Activated CD8-positive, alpha-beta T cell treated with anti-CD3 and anti-CD28 coated beads for 36 hours (primary cell): ENCODE data around the gene DHRSX. TPM values are rescaled to one million over a fixed set of nuclear protein-coding genes. Genes with fewer than 3 reads are reported as not detected.
"Not testable (repeated sequence)": the region's sequence is repeated elsewhere in the genome, so short reads cannot be mapped to it uniquely, and the experiment has no call there.

ENCODE experiments used
- ATAC-seq: fragments of 200-7000 bp; cut with Tn5 transposase; one replicate; pipeline ENCODE4 v1.10.0; 2021; ENCODE audit warnings: mild to moderate bottlenecking, moderate library complexity
- CTCF ChIA-PET: fragments of 350-600 bp; sonication (Branson Sonifier 250); formaldehyde crosslinking; loops from one replicate; lab custom pipeline; 2021; ENCODE audit warnings: antibody characterized with exemption; lab: Charles Lee
- POLR2A ChIA-PET: fragments of 350-600 bp; sonication (Branson Sonifier 250); formaldehyde crosslinking; loops from one replicate; lab custom pipeline; 2021; ENCODE audit warnings: antibody characterized with exemption; lab: Charles Lee
- DNase-seq: peaks from one replicate; pipeline ENCODE4 v3.0.0-alpha.2; 2020
- H3K27ac Mint-ChIP-seq: one replicate; pipeline ENCODE4 v1.8.0; 2021; ENCODE audit warnings: mild to moderate bottlenecking, mixed read lengths
- H3K27me3 Mint-ChIP-seq: one replicate; pipeline ENCODE4 v1.8.0; 2021; ENCODE audit warnings: mixed read lengths
- H3K36me3 Mint-ChIP-seq: one replicate; pipeline ENCODE4 v1.8.0; 2021; ENCODE audit warnings: low read depth, mixed read lengths
- H3K4me1 Mint-ChIP-seq: one replicate; pipeline ENCODE4 v1.8.0; 2021; ENCODE audit warnings: low read depth, mixed read lengths
- H3K4me3 Mint-ChIP-seq: one replicate; pipeline ENCODE4 v1.8.0; 2021; ENCODE audit warnings: mild to moderate bottlenecking, moderate library complexity, mixed read lengths
- H3K9me3 Mint-ChIP-seq: one replicate; pipeline ENCODE4 v1.8.0; 2021; ENCODE audit warnings: mixed read lengths
- CTCF ChIP-seq: fragments of 200-600 bp; IDR thresholded peaks from one replicate; pipeline ENCODE4 v1.8.0; 2022; ENCODE audit warnings: antibody characterized with exemption, mild to moderate bottlenecking
- intact Hi-C: fragments of 100-400 bp; cut with micrococcal nuclease; formaldehyde crosslinking; loops from one replicate; pipeline ENCODE4 v1.10.0; 2022
- total RNA-seq, 2 experiments: library from RNA; stranded (reverse); gene quantifications; one replicate each; pipeline ENCODE4 v1.2.3, GENCODE V29; 2021

The DHRSX gene
- total RNA-seq, 2 experiments from 2014 or later = 19.7 to 22.0 TPM

GRCh38 chrX:2267890-2268289, 232.9 kb downstream of the DHRSX start:
- intact Hi-C loops = no loop called here
- DNase-seq (no peak), ATAC-seq (no peak)
- POLR2A ChIA-PET = no interaction called here
- peaks cover 35% of the 10 kb centered on the region for H3K36me3 Mint-ChIP-seq
- H3K4me1 Mint-ChIP-seq = no peaks in the 10 kb centered on the region
- no peaks in the 10 kb centered on the region for H3K27me3 Mint-ChIP-seq
- H3K9me3 Mint-ChIP-seq = peaks cover 1% of the 10 kb centered on the region
- no peak overlapping the region for H3K27ac Mint-ChIP-seq
- CTCF ChIA-PET = no interaction called here
- H3K4me3 Mint-ChIP-seq = no peak overlapping the region
- no peak for TF ChIP-seq CTCF

GRCh38 chrX:2266445-2267349, 234.1 kb downstream of the DHRSX start:
- DNase-seq = no peak
- intact Hi-C loops = no loop called here
- H3K27ac Mint-ChIP-seq = no peak overlapping the region
- no peaks in the 10 kb centered on the region for H3K4me1 Mint-ChIP-seq
- peaks cover 1% of the 10 kb centered on the region for H3K9me3 Mint-ChIP-seq
- no peak overlapping the region for H3K4me3 Mint-ChIP-seq
- ChIA-PET POLR2A (no interaction called here), CTCF (no interaction called here)
- H3K27me3 Mint-ChIP-seq = no peaks in the 10 kb centered on the region
- no peak for TF ChIP-seq CTCF
- peaks cover 32% of the 10 kb centered on the region for H3K36me3 Mint-ChIP-seq
- ATAC-seq = no peak

DNA sequence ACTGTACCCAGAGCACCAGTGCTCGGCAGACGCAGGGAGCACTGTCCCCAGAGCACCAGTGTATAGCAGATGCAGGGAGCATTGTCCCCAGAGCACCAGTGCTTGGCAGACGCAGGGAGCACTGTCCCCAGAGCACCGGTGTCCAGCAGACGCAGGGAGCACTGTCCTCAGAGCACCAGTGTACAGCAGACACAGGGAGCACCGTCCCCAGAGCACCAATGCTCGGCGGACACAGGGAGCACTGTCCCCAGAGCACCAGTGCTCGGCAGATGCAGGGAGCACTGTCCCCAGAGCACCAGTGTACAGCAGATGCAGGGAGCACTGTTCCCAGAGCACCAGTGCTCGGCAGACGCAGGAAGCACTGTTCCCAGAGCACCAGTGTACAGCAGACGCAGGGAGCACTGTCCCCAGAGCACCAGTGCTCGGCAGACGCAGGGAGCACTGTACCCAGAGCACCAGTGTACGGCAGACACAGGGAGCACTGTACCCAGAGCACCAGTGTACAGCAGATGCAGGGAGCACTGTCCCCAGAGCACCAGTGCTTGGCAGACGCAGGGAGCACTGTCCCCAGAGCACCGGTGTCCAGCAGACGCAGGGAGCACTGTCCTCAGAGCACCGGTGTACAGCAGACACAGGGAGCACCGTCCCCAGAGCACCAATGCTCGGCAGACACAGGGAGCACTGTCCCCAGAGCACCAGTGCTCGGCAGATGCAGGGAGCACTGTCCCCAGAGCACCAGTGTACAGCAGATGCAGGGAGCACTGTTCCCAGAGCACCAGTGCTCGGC, 234.9 kb downstream of the DHRSX start:
- H3K27ac Mint-ChIP-seq, DNase-seq, H3K9me3 Mint-ChIP-seq, H3K4me1 Mint-ChIP-seq, H3K27me3 Mint-ChIP-seq, intact Hi-C loops, ATAC-seq, CTCF ChIA-PET, H3K4me3 Mint-ChIP-seq, POLR2A ChIA-PET: not testable (repeated sequence)
- peaks cover 27% of the 10 kb centered on the region for H3K36me3 Mint-ChIP-seq

- no peak for DNase-seq
- ChIA-PET CTCF (no interaction called here), POLR2A (no interaction called here)
- peak; percentile 28 for ATAC-seq
- no peak overlapping the region for H3K4me3 Mint-ChIP-seq
- no peaks in the 10 kb centered on the region for H3K9me3 Mint-ChIP-seq
- no peaks in the 10 kb centered on the region for H3K27me3 Mint-ChIP-seq
- H3K36me3 Mint-ChIP-seq = peaks cover 24% of the 10 kb centered on the region
- intact Hi-C loops = no loop called here
- H3K4me1 Mint-ChIP-seq = no peaks in the 10 kb centered on the region
- no peak for TF ChIP-seq CTCF
- H3K27ac Mint-ChIP-seq = no peak overlapping the region
Measured at GRCh38 chrX:2264179-2265030, 236.4 kb downstream of the DHRSX start.

GRCh38 chrX:2263203-2263602, 237.6 kb downstream of the DHRSX start:
- intact Hi-C loops = no loop called here
- Mint-ChIP-seq H3K36me3 (peaks cover 29% of the 10 kb centered on the region), H3K4me3 (no peak overlapping the region), H3K9me3 (peaks cover 2% of the 10 kb centered on the region), H3K4me1 (no peaks in the 10 kb centered on the region), H3K27ac (no peak overlapping the region), H3K27me3 (no peaks in the 10 kb centered on the region)
- POLR2A ChIA-PET = no interaction called here
- ATAC-seq (no peak), DNase-seq (no peak)
- CTCF ChIA-PET = no interaction called here
- no peak for TF ChIP-seq CTCF
